Prostate gland (tissue), 2 donors: ENCODE results near the gene CBFA2T2.

Experiments
- CTCF ChIP-seq, 4 experiments: fragments of 200-600 bp in 2 of 4; fragments of 450-650 bp in 2 of 4; sonication (generic) in 2 of 4; IDR thresholded peaks; 1 replicate in 3 of 4; 2 replicates in 1 of 4; pipeline ENCODE4 v1.5.1; 2016 to 2019; ENCODE audit warnings: antibody characterized with exemption in 4 of 4, mild to moderate bottlenecking in 2 of 4, moderate library complexity in 2 of 4
- POLR2A ChIP-seq: fragments of 450-650 bp; IDR thresholded peaks from one replicate; pipeline ENCODE4 v1.6.1; 2016; ENCODE audit warnings: antibody characterized with exemption, mild to moderate bottlenecking

- TF ChIP-seq POLR2A (no peak), CTCF (IDR thresholded peaks at IDR 0.05) (no peak)
These were observed 197.5 kb downstream of the CBFA2T2 start for GRCh38 chr20:33687370-33687915.
